Loucy (cell line): Measurements from ENCODE around the gene ZFAND3.
A peak's percentile ranks its signal among the peaks of the same experiment; 100 is the strongest.

Experiments used
- EZH2phosphoT487 ChIP-seq: fragments of 200-600 bp; IDR thresholded peaks from 2 replicates; pipeline ENCODE4 v1.6.1; 2018; ENCODE audit warnings: antibody characterized with exemption, mild to moderate bottlenecking, moderate library complexity, borderline replicate concordance
- TF ChIP-seq, protein P1 (sequence below): fragments of 200-600 bp; sonication (generic); conservative IDR thresholded peaks from 2 replicates; pipeline ENCODE4 v1.5.1; 2014; ENCODE audit warnings: mild to moderate bottlenecking, antibody characterized with exemption, low read length

- TF ChIP-seq, protein P1, sequence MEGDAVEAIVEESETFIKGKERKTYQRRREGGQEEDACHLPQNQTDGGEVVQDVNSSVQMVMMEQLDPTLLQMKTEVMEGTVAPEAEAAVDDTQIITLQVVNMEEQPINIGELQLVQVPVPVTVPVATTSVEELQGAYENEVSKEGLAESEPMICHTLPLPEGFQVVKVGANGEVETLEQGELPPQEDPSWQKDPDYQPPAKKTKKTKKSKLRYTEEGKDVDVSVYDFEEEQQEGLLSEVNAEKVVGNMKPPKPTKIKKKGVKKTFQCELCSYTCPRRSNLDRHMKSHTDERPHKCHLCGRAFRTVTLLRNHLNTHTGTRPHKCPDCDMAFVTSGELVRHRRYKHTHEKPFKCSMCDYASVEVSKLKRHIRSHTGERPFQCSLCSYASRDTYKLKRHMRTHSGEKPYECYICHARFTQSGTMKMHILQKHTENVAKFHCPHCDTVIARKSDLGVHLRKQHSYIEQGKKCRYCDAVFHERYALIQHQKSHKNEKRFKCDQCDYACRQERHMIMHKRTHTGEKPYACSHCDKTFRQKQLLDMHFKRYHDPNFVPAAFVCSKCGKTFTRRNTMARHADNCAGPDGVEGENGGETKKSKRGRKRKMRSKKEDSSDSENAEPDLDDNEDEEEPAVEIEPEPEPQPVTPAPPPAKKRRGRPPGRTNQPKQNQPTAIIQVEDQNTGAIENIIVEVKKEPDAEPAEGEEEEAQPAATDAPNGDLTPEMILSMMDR = peak; percentile 85
- TF ChIP-seq EZH2phosphoT487 = no peak
These were observed 193.0 kb downstream of the ZFAND3 start for GRCh38 chr6:38012573-38012972.
